ENCODE data around the gene CARD11. TPM values are rescaled to one million over a fixed set of nuclear protein-coding genes. Genes with fewer than 3 reads are reported as not detected.

The CARD11 gene
- total and polyA plus RNA-seq, 2 experiments from 2014 or later, result 17.7 to 29.0 TPM

DNA sequence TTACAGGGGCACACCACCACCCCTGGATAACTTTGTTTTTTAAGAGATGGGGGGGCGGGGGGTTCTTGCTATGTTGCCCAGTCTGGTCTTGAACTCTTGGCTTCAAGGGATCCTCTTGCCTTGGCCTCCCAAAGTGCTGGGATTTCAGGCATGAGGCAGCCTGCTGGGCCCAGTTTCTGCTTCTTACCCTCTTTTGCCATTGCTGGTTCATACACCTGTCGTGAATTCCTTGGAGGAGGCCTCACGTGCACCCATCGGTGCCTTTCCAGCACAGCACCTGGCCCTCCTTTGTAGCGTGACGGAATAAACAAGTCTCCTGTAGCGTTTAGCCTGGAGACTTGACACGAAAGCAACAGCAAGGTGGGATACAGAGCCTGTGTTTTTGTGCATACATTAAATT lies 75.5 kb downstream of the CARD11 start (continued):
- TF ChIP-seq, protein P1, sequence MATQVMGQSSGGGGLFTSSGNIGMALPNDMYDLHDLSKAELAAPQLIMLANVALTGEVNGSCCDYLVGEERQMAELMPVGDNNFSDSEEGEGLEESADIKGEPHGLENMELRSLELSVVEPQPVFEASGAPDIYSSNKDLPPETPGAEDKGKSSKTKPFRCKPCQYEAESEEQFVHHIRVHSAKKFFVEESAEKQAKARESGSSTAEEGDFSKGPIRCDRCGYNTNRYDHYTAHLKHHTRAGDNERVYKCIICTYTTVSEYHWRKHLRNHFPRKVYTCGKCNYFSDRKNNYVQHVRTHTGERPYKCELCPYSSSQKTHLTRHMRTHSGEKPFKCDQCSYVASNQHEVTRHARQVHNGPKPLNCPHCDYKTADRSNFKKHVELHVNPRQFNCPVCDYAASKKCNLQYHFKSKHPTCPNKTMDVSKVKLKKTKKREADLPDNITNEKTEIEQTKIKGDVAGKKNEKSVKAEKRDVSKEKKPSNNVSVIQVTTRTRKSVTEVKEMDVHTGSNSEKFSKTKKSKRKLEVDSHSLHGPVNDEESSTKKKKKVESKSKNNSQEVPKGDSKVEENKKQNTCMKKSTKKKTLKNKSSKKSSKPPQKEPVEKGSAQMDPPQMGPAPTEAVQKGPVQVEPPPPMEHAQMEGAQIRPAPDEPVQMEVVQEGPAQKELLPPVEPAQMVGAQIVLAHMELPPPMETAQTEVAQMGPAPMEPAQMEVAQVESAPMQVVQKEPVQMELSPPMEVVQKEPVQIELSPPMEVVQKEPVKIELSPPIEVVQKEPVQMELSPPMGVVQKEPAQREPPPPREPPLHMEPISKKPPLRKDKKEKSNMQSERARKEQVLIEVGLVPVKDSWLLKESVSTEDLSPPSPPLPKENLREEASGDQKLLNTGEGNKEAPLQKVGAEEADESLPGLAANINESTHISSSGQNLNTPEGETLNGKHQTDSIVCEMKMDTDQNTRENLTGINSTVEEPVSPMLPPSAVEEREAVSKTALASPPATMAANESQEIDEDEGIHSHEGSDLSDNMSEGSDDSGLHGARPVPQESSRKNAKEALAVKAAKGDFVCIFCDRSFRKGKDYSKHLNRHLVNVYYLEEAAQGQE (IDR thresholded peaks at IDR 0.05; ENCODE audit: unreplicated experiment), result no peak
- TF ChIP-seq EZH2 (IDR thresholded peaks at IDR 0.05; ENCODE audit: low read depth, unreplicated experiment) (no peak), ZNF114 (CRISPR knock-in tag; IDR thresholded peaks at IDR 0.05) (no peak), JUNB (IDR thresholded peaks at IDR 0.05; ENCODE audit: unreplicated experiment) (no peak)
- TF ChIP-seq, protein P2, sequence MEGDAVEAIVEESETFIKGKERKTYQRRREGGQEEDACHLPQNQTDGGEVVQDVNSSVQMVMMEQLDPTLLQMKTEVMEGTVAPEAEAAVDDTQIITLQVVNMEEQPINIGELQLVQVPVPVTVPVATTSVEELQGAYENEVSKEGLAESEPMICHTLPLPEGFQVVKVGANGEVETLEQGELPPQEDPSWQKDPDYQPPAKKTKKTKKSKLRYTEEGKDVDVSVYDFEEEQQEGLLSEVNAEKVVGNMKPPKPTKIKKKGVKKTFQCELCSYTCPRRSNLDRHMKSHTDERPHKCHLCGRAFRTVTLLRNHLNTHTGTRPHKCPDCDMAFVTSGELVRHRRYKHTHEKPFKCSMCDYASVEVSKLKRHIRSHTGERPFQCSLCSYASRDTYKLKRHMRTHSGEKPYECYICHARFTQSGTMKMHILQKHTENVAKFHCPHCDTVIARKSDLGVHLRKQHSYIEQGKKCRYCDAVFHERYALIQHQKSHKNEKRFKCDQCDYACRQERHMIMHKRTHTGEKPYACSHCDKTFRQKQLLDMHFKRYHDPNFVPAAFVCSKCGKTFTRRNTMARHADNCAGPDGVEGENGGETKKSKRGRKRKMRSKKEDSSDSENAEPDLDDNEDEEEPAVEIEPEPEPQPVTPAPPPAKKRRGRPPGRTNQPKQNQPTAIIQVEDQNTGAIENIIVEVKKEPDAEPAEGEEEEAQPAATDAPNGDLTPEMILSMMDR (conservative IDR thresholded peaks at IDR 0.05; ENCODE audit: low read depth in 2 of 2), result no peak

DNA sequence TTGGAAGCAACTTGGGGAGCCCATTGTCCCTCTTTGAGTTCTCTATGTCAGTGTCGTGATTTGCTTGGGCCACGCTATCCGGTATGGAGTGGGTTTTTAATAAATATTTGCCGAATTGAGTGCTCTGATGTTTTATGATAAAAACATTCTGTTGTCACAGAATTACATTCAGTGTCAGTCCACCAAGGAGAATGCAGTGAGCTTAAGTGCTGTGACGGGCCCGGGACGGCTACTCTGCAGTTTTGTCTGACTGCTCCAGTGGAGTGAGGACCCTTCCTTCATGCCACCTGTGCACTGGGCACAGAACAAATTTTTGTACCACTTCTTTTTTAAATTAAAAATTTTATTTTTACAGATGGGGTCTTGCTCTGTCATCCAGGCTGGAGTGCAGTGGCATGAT lies 76.0 kb downstream of the CARD11 start:
- Histone ChIP-seq H3K4me1 (ENCODE audit: insufficient read depth) (no peaks in the 10 kb centered on the region), H4K20me1 (replicated peaks; ENCODE audit: insufficient read depth) (no peaks in the 10 kb centered on the region), H3K36me3 (ENCODE audit: insufficient read depth) (0 out of 2 replicates have a peak, but pooled peaks cover 2% of the 10 kb centered on the region), H3K4me2 (no peak overlapping the region), H3K9me2 (ENCODE audit: insufficient read depth) (0 out of 2 replicates have a peak, but pooled peaks cover 4% of the 10 kb centered on the region), H3F3A (replicated peaks; ENCODE audit: low read depth) (no peaks in the 10 kb centered on the region), H3K4me3 (no peak overlapping the region), H2AFZ (no peak overlapping the region), H3K27ac (ENCODE audit: low read depth) (no peak overlapping the region), H3K27me3 (ENCODE audit: insufficient read depth) (no peaks in the 10 kb centered on the region), H3K79me2 (replicated peaks; ENCODE audit: insufficient read depth) (no peaks in the 10 kb centered on the region)
- Mint-ChIP-seq H3K36me3 (ENCODE audit: low read depth) (peaks cover 7% of the 10 kb centered on the region; the same call in 2 of the 3 replicates), H3K9me3 (peaks cover 15% of the 10 kb centered on the region), H3K27me3 (ENCODE audit: insufficient read depth, low read depth, poor library complexity) (no peaks in the 10 kb centered on the region), H3K4me3 (no peak overlapping the region), H3K27ac (no peak overlapping the region), H3K4me1 (peaks cover 3% of the 10 kb centered on the region; the same call in 1 of the 3 replicates)
- no peak for ATAC-seq
- no peak for DNase-seq (ENCODE audit: low spot score)
- TF ChIP-seq ZNF114 (CRISPR knock-in tag; IDR thresholded peaks at IDR 0.05) (no peak), EZH2 (IDR thresholded peaks at IDR 0.05; ENCODE audit: low read depth, unreplicated experiment) (no peak), STAT1 (IDR thresholded peaks at IDR 0.05; ENCODE audit: unreplicated experiment) (no peak), ZNF331 (CRISPR knock-in tag; IDR thresholded peaks at IDR 0.05; ENCODE audit: low read depth) (no peak), JUNB (IDR thresholded peaks at IDR 0.05; ENCODE audit: unreplicated experiment) (no peak), CREB1 (CRISPR knock-in tag; IDR thresholded peaks at IDR 0.05; ENCODE audit: low read depth) (no peak), EZH2phosphoT487 (IDR thresholded peaks at IDR 0.05; ENCODE audit: unreplicated experiment) (no peak), POLR2AphosphoS5 (IDR thresholded peaks at IDR 0.05; ENCODE audit: low read depth) (no peak)
- TF ChIP-seq, protein P3, sequence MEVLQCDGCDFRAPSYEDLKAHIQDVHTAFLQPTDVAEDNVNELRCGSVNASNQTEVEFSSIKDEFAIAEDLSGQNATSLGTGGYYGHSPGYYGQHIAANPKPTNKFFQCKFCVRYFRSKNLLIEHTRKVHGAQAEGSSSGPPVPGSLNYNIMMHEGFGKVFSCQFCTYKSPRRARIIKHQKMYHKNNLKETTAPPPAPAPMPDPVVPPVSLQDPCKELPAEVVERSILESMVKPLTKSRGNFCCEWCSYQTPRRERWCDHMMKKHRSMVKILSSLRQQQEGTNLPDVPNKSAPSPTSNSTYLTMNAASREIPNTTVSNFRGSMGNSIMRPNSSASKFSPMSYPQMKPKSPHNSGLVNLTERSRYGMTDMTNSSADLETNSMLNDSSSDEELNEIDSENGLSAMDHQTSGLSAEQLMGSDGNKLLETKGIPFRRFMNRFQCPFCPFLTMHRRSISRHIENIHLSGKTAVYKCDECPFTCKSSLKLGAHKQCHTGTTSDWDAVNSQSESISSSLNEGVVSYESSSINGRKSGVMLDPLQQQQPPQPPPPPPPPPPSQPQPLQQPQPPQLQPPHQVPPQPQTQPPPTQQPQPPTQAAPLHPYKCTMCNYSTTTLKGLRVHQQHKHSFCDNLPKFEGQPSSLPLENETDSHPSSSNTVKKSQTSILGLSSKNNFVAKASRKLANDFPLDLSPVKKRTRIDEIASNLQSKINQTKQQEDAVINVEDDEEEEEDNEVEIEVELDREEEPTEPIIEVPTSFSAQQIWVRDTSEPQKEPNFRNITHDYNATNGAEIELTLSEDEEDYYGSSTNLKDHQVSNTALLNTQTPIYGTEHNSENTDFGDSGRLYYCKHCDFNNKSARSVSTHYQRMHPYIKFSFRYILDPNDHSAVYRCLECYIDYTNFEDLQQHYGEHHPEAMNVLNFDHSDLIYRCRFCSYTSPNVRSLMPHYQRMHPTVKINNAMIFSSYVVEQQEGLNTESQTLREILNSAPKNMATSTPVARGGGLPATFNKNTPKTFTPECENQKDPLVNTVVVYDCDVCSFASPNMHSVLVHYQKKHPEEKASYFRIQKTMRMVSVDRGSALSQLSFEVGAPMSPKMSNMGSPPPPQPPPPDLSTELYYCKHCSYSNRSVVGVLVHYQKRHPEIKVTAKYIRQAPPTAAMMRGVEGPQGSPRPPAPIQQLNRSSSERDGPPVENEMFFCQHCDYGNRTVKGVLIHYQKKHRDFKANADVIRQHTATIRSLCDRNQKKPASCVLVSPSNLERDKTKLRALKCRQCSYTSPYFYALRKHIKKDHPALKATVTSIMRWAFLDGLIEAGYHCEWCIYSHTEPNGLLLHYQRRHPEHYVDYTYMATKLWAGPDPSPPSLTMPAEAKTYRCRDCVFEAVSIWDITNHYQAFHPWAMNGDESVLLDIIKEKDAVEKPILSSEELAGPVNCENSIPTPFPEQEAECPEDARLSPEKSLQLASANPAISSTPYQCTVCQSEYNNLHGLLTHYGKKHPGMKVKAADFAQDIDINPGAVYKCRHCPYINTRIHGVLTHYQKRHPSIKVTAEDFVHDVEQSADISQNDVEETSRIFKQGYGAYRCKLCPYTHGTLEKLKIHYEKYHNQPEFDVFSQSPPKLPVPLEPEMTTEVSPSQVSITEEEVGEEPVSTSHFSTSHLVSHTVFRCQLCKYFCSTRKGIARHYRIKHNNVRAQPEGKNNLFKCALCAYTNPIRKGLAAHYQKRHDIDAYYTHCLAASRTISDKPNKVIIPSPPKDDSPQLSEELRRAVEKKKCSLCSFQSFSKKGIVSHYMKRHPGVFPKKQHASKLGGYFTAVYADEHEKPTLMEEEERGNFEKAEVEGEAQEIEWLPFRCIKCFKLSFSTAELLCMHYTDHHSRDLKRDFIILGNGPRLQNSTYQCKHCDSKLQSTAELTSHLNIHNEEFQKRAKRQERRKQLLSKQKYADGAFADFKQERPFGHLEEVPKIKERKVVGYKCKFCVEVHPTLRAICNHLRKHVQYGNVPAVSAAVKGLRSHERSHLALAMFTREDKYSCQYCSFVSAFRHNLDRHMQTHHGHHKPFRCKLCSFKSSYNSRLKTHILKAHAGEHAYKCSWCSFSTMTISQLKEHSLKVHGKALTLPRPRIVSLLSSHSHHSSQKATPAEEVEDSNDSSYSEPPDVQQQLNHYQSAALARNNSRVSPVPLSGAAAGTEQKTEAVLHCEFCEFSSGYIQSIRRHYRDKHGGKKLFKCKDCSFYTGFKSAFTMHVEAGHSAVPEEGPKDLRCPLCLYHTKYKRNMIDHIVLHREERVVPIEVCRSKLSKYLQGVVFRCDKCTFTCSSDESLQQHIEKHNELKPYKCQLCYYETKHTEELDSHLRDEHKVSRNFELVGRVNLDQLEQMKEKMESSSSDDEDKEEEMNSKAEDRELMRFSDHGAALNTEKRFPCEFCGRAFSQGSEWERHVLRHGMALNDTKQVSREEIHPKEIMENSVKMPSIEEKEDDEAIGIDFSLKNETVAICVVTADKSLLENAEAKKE (CRISPR knock-in tag; IDR thresholded peaks at IDR 0.05), result no peak
- TF ChIP-seq, protein P2 (conservative IDR thresholded peaks at IDR 0.05; ENCODE audit: low read depth in 2 of 2), result no peak
